MM.1S (cell line): ENCODE measurements around the gene JPT2.

Experiments used
- EZH2phosphoT487 ChIP-seq: fragments of 300-600 bp; sonication (generic); IDR thresholded peaks from 2 replicates; pipeline ENCODE4 v1.6.1; 2018; ENCODE audit warnings: antibody characterized with exemption, low read length
- TF ChIP-seq, protein P1 (sequence below): fragments of 300-600 bp; sonication (generic); IDR thresholded peaks from 2 replicates; pipeline ENCODE4 v1.5.1; 2016; ENCODE audit warnings: antibody characterized with exemption, low read length, mixed read lengths

DNA sequence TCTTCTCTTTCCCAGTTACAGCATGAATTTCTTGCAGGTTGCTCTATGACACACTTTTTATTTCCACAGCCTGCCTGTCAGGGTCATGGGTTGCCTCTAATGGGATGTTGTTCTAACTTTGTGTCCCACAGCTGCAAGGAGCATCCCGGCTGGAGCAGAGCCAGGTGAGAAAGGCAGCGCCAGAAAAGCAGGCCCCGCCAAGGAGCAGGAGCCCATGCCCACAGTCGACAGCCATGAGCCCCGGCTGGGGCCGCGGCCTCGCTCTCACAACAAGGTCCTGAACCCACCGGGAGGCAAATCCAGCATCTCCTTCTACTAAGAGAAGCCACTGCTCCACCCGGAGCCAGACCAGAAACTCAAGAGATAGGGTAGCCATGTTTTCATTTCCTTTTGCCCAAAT is 20.6 kb downstream of the JPT2 start:
- TF ChIP-seq, protein P1, sequence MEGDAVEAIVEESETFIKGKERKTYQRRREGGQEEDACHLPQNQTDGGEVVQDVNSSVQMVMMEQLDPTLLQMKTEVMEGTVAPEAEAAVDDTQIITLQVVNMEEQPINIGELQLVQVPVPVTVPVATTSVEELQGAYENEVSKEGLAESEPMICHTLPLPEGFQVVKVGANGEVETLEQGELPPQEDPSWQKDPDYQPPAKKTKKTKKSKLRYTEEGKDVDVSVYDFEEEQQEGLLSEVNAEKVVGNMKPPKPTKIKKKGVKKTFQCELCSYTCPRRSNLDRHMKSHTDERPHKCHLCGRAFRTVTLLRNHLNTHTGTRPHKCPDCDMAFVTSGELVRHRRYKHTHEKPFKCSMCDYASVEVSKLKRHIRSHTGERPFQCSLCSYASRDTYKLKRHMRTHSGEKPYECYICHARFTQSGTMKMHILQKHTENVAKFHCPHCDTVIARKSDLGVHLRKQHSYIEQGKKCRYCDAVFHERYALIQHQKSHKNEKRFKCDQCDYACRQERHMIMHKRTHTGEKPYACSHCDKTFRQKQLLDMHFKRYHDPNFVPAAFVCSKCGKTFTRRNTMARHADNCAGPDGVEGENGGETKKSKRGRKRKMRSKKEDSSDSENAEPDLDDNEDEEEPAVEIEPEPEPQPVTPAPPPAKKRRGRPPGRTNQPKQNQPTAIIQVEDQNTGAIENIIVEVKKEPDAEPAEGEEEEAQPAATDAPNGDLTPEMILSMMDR: no peak
- TF ChIP-seq EZH2phosphoT487: no peak
